SK-N-SH treated with all-trans-retinoic acid at 6 μM for 48 hours (cell line): Measurements from ENCODE around the gene PLA2G4A.

Experiments used
- ATAC-seq: fragments of 200-7000 bp; cut with Tn5 transposase; 3 replicates; pipeline ENCODE4 v1.9.1; 2020; ENCODE audit warnings: mild to moderate bottlenecking, moderate library complexity
- ARNTL ChIP-seq: fragments of 450-650 bp; formaldehyde crosslinking; IDR thresholded peaks from 2 replicates; pipeline ENCODE4 v1.5.0; 2020; ENCODE audit warnings: low read depth, mild to moderate bottlenecking, moderate library complexity, borderline replicate concordance
- BACH2 ChIP-seq: fragments of 250-450 bp; sonication (Bioruptor Pico); IDR thresholded peaks from 2 replicates; pipeline ENCODE4 v1.9.0; 2021; ENCODE audit warnings: mild to moderate bottlenecking, borderline replicate concordance
- CREB5 ChIP-seq: fragments of 250-450 bp; sonication (Bioruptor Pico); IDR thresholded peaks from 2 replicates; pipeline ENCODE4 v1.5.1; 2020; ENCODE audit warnings: low read depth, mild to moderate bottlenecking, moderate library complexity
- CSDC2 ChIP-seq: fragments of 250-450 bp; sonication (Bioruptor Pico); IDR thresholded peaks from 2 replicates; pipeline ENCODE4 v1.5.0; 2020; ENCODE audit warnings: mild to moderate bottlenecking, moderate library complexity
- CSRNP3 ChIP-seq: fragments of 250-450 bp; sonication (Bioruptor Pico); IDR thresholded peaks from 2 replicates; pipeline ENCODE4 v1.5.1; 2021; ENCODE audit warnings: mild to moderate bottlenecking, moderate library complexity
- ESRRG ChIP-seq: fragments of 250-450 bp; sonication (Bioruptor Pico); IDR thresholded peaks from 2 replicates; pipeline ENCODE4 v1.6.1; 2021; ENCODE audit warnings: mild to moderate bottlenecking
- ISL1 ChIP-seq: fragments of 250-450 bp; sonication (Bioruptor Pico); IDR thresholded peaks from 2 replicates; pipeline ENCODE4 v2.1.2; 2022; ENCODE audit warnings: mild to moderate bottlenecking, moderate library complexity
- PATZ1 ChIP-seq: fragments of 250-450 bp; sonication (Bioruptor Pico); IDR thresholded peaks from 2 replicates; pipeline ENCODE4 v1.8.0; 2020; ENCODE audit warnings: mild to moderate bottlenecking, moderate library complexity, borderline replicate concordance
- PPARA ChIP-seq: fragments of 250-450 bp; sonication (Bioruptor Pico); IDR thresholded peaks from 2 replicates; pipeline ENCODE4 v1.5.0; 2020; ENCODE audit warnings: mild to moderate bottlenecking, borderline replicate concordance
- RARB ChIP-seq: fragments of 250-450 bp; sonication (Bioruptor Pico); IDR thresholded peaks from 2 replicates; pipeline ENCODE4 v1.8.0; 2021; ENCODE audit warnings: mild to moderate bottlenecking, moderate library complexity
- SNAI2 ChIP-seq: fragments of 250-450 bp; sonication (Bioruptor Pico); IDR thresholded peaks from 2 replicates; pipeline ENCODE4 v1.5.0; 2020; ENCODE audit warnings: mild to moderate bottlenecking, moderate library complexity
- TCF4 ChIP-seq: fragments of 250-450 bp; sonication (Bioruptor Pico); IDR thresholded peaks from 2 replicates; pipeline ENCODE4 v1.8.0; 2021; ENCODE audit warnings: mild to moderate bottlenecking, moderate library complexity, borderline replicate concordance
- TOX ChIP-seq: fragments of 250-450 bp; sonication (Bioruptor Pico); IDR thresholded peaks from 2 replicates; pipeline ENCODE4 v1.8.0; 2021; ENCODE audit warnings: mild to moderate bottlenecking, moderate library complexity, borderline replicate concordance
- TSHZ2 ChIP-seq: fragments of 250-450 bp; sonication (Bioruptor Pico); IDR thresholded peaks from 2 replicates; pipeline ENCODE4 v1.5.0; 2020; ENCODE audit warnings: mild to moderate bottlenecking, moderate library complexity
- ZC3H10 ChIP-seq: fragments of 250-450 bp; sonication (Bioruptor Pico); IDR thresholded peaks from 2 replicates; pipeline ENCODE4 v1.5.1; 2021; ENCODE audit warnings: mild to moderate bottlenecking, moderate library complexity
- ZFP3 ChIP-seq: fragments of 250-450 bp; sonication (Bioruptor Pico); IDR thresholded peaks from 2 replicates; pipeline ENCODE4 v1.5.0; 2020; ENCODE audit warnings: mild to moderate bottlenecking, moderate library complexity
- ZFP30 ChIP-seq: fragments of 450-650 bp; formaldehyde crosslinking; IDR thresholded peaks from 2 replicates; pipeline ENCODE4 v1.5.0; 2022; ENCODE audit warnings: mild to moderate bottlenecking, moderate library complexity
- ZNF565 ChIP-seq: fragments of 450-650 bp; formaldehyde crosslinking; conservative IDR thresholded peaks from 2 replicates; pipeline ENCODE4 v1.5.0; 2020; ENCODE audit warnings: low read depth, mild to moderate bottlenecking, moderate library complexity
- ZNF70 ChIP-seq: fragments of 450-650 bp; formaldehyde crosslinking; IDR thresholded peaks from 2 replicates; pipeline ENCODE4 v1.5.0; 2020; ENCODE audit warnings: mild to moderate bottlenecking, moderate library complexity
- ZNF8 ChIP-seq: fragments of 450-650 bp; formaldehyde crosslinking; IDR thresholded peaks from 2 replicates; pipeline ENCODE4 v1.5.0; 2020; ENCODE audit warnings: mild to moderate bottlenecking, moderate library complexity

Gene PLA2G4A

DNA sequence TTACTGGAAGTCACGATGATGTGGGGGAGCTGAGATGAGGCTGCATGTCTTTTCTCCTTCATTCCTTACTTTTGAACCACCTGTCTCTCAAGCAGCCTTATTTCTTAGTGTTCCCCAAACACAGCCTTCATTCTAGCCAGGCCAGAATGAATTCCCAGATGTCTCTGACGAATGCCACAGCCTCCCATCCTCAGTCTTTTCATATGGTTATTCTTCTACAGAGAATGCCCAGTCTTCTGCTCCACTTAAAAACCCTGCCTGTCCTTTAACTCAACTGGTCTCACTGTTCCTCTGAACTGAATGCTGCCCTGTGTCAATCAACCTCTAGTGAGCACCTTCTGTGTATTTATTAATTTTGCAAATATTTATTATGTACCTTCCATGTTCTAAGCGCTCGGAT lies 156.2 kb downstream of the PLA2G4A start (continued):
- TF ChIP-seq PATZ1 (CRISPR knock-in tag) (no peak), TOX (CRISPR knock-in tag) (no peak), ZNF8 (CRISPR knock-in tag) (no peak), BACH2 (CRISPR knock-in tag) (no peak), ZC3H10 (no peak), TCF4 (CRISPR knock-in tag) (no peak), ESRRG (CRISPR knock-in tag) (no peak), RARB (CRISPR knock-in tag) (no peak), ZFP3 (CRISPR knock-in tag) (no peak)

DNA sequence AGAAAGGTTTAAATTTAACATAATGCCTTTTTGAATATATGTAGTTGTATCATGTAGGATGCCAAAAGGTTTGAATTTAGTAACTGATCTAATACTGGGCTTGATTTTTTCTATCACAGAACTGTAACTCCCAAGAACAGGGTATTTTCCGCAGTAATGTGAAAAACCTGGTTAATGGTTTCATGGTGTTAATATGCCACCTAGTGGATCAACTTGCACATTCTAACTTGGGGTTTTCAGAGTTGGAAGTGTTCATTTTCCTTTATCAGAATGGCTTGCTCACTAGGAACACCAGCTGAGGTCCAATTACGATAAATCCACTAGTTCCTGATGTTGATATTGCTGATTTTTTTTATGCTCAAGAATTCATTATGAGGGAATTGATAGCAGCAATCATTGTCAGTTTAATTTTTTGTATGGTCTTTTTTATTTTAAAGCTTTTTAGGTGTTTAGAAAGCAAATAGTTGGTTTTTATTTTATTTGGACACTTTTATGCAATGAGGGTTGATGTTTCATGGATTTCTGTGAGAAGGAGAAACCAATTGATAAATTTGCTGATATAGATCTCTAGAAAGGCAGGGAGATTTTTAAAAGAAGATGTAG lies 157.2 kb downstream of the PLA2G4A start:
- TF ChIP-seq ZNF565 (CRISPR knock-in tag) = no peak
- TF ChIP-seq RARB (CRISPR knock-in tag) = no peak
- TF ChIP-seq TCF4 (CRISPR knock-in tag) = no peak
- no peak for TF ChIP-seq CREB5 (CRISPR knock-in tag)
- TF ChIP-seq ISL1 (CRISPR knock-in tag) = no peak
- TF ChIP-seq TOX (CRISPR knock-in tag) = no peak
- no peak for TF ChIP-seq CSDC2
- TF ChIP-seq PATZ1 (CRISPR knock-in tag) = no peak
- TF ChIP-seq ARNTL = no peak
- TF ChIP-seq TSHZ2 = no peak
- no peak for TF ChIP-seq ZNF70 (CRISPR knock-in tag)
- no peak for TF ChIP-seq CSRNP3
- peak; percentile 93 for ATAC-seq

GRCh38 chr1:186987065-186987464 lies 158.3 kb downstream of the PLA2G4A start:
- ATAC-seq = no peak
- no peak for TF ChIP-seq TCF4 (CRISPR knock-in tag)
- no peak for TF ChIP-seq PPARA
- no peak for TF ChIP-seq ISL1 (CRISPR knock-in tag)
- TF ChIP-seq CSDC2 = no peak
- TF ChIP-seq ZFP30 (CRISPR knock-in tag) = no peak
- TF ChIP-seq SNAI2 = no peak
- no peak for TF ChIP-seq ZNF8 (CRISPR knock-in tag)
- no peak for TF ChIP-seq ZNF70 (CRISPR knock-in tag)
- TF ChIP-seq CSRNP3 = no peak
